GM21515 (cell line): Measurements from ENCODE around the gene POLR2A.

Experiments
- ATAC-seq: cut with Tn5 transposase; IDR thresholded peaks from one replicate; pipeline ENCODE4 v1.9.1; 2021; ENCODE audit not compliant: unreplicated experiment

Gene POLR2A

DNA sequence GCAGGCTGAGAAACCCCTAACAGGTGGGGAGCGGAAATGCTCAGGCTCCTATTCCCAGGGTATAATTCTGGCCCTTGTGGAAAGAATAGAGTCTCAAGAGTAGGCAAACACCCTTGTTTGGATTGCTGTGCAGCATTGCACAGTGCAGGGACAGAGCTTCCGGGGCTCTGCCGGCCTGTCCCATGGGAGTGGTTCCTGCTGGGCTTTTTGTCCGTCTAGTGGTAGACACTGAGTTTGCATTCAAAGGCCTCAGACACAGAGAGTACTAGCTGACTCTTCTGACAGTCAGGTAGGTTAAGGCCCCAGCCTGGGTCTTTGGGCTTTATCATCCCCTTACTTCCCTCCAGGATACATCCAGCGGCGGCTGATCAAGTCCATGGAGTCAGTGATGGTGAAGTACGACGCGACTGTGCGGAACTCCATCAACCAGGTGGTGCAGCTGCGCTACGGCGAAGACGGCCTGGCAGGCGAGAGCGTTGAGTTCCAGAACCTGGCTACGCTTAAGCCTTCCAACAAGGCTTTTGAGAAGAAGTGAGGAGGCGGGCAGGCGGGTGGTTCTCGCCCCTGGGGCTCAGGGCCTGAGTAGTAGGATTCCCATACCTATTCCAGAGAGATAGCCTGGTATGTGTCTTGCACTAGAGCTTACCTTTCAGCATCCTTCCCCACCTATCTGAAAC is 18.1 kb downstream of the POLR2A start:
- ATAC-seq = no peak

GRCh38 chr17:7502987-7503386 is 18.8 kb downstream of the POLR2A start:
- ATAC-seq = no peak

DNA sequence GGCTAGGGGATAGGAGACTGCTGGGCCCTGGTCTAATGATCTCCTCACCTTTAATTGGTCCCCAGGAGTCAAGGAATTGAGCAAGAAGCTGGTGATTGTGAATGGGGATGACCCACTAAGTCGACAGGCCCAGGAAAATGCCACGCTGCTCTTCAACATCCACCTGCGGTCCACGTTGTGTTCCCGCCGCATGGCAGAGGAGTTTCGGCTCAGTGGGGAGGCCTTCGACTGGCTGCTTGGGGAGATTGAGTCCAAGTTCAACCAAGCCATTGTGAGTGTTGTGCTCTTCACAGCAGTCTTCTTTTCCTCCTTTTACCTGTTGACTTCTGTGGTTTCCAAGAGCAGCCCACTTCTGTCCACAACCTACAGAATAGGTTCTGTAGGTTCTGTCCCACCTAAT is 19.4 kb downstream of the POLR2A start:
- no peak for ATAC-seq

GRCh38 chr17:7508145-7508544 is 24.0 kb downstream of the POLR2A start:
- no peak for ATAC-seq

- ATAC-seq = no peak
These were observed 24.7 kb downstream of the POLR2A start for GRCh38 chr17:7508846-7509245.

GRCh38 chr17:7509937-7510336 is 25.8 kb downstream of the POLR2A start:
- no peak for ATAC-seq

DNA sequence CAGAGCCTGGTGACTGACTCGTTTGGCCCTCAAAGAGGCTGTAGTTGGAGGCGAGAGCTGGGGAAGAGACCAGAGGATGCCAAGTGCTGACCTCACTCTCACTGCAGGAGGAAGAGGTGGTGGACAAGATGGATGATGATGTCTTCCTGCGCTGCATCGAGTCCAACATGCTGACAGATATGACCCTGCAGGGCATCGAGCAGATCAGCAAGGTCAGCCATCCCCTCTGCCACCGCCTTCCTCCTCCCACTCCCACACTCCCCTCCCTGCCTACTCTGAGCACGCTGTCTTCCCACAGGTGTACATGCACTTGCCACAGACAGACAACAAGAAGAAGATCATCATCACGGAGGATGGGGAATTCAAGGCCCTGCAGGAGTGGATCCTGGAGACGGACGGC is 26.9 kb downstream of the POLR2A start:
- no peak for ATAC-seq

DNA sequence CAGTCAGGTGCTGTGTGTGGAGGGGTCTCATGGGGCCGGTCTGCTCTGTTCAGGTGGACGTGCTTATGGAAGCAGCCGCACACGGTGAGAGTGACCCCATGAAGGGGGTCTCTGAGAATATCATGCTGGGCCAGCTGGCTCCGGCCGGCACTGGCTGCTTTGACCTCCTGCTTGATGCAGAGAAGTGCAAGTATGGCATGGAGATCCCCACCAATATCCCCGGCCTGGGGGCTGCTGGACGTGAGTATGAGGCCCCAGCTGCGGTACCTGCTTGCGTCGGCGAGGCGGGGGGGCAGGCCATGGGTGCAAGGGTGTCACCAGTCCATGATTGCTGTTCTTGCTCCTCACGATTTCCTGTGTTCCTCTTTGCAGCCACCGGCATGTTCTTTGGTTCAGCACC is 27.9 kb downstream of the POLR2A start:
- ATAC-seq = no peak

GRCh38 chr17:7512824-7513540 is 28.8 kb downstream of the POLR2A start:
- ATAC-seq = no peak

DNA sequence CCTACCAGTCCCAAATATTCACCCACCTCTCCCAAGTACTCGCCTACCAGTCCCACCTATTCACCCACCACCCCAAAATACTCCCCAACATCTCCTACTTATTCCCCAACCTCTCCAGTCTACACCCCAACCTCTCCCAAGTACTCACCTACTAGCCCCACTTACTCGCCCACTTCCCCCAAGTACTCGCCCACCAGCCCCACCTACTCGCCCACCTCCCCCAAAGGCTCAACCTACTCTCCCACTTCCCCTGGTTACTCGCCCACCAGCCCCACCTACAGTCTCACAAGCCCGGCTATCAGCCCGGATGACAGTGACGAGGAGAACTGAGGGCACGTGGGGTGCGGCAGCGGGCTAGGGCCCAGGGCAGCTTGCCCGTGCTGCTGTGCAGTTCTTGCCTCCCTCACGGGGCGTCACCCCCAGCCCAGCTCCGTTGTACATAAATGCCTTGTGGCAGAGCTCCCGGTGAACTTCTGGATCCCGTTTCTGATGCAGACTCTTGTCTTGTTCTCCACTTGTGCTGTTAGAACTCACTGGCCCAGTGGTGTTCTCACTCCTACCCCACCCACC is 29.8 kb downstream of the POLR2A start:
- no peak for ATAC-seq

GRCh38 chr17:7515911-7516610 is 31.9 kb downstream of the POLR2A start:
- no peak for ATAC-seq

- no peak for ATAC-seq
These were observed 38.9 kb downstream of the POLR2A start for GRCh38 chr17:7523033-7523432.

- ATAC-seq = no peak
These were observed 44.7 kb downstream of the POLR2A start for GRCh38 chr17:7528842-7529241.

DNA sequence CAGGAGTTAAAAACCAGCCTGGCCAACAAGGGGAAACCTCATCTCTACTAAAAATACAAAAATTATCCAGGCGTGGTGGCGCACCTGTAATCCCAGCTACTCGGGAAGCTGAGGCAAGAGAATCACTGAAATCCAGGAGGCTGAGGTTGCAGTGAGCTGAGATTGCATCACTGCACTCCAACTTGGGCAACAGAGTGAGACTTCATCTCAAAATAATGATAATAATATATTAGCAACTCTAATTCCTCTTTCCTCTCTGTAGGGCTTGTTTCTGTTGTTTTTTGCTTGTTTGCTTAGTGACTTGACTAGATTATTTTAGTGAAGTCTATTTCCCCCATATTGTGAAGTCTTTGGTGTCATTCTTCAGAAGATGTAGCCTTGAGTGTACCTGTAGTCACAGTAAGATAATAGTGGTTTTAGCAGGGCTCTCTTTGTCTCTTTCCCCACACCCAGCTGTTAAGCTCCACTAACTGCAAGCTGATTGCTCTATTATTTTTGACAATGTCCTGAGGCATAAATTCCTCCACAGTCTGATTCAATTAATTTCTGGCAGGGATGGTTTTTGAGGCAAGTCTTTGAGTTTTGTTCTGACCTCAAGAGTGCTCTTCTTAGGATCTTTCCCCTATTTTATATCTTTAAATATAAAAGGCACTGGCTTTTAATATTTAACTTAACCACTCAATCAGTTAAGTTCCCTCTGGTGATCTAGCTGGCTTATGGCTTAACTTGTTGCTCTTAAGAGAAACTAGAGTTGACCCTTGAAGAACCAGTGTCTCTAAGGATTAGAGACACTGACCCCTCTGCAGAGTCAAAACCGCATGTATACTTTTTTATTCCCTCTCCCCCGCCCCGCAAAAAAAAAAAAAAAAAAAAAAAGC is 46.1 kb downstream of the POLR2A start:
- no peak for ATAC-seq

DNA sequence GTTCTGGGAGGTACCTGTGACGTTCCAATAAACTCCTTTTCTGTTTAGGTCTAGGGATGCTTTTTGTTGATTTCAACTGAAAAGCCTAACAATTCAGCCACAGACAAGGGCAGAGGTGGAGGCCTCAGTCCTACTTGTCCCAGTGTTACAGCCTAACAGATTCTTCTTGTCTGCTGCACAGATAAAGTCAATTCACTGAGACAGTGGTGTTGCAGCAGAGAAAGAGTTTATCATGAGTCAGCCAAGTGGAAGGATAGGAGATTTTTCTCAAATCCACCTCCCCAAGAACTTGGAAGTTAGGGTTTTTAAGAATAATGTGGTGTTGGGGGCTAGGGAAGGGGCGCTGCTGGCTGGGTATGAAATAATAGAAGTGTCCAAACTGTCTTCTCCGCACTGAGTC is 53.9 kb downstream of the POLR2A start:
- no peak for ATAC-seq

- ATAC-seq = no peak
These were observed 54.9 kb downstream of the POLR2A start for GRCh38 chr17:7538891-7539545.

- no peak for ATAC-seq
These were observed 57.0 kb downstream of the POLR2A start for GRCh38 chr17:7541074-7541621.

DNA sequence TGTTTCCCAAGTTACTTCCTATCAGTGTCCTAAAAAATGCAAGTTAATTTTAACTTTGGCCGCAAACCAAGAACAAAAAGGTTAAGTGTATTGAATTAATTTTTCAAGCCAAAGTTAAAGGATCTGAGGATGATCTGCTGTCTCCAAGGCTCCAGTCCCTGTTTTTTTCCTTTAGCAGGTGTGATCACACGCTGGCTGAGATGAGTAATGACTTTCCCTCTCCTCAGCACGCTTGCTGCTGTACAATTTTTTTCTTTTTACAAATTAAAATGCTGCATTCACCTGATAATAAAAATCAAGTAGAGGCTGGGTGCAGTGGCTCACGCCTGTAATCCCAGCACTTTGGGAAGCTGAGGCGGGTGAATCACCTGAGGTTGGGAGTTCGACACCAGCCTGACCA is 60.7 kb downstream of the POLR2A start:
- no peak for ATAC-seq

DNA sequence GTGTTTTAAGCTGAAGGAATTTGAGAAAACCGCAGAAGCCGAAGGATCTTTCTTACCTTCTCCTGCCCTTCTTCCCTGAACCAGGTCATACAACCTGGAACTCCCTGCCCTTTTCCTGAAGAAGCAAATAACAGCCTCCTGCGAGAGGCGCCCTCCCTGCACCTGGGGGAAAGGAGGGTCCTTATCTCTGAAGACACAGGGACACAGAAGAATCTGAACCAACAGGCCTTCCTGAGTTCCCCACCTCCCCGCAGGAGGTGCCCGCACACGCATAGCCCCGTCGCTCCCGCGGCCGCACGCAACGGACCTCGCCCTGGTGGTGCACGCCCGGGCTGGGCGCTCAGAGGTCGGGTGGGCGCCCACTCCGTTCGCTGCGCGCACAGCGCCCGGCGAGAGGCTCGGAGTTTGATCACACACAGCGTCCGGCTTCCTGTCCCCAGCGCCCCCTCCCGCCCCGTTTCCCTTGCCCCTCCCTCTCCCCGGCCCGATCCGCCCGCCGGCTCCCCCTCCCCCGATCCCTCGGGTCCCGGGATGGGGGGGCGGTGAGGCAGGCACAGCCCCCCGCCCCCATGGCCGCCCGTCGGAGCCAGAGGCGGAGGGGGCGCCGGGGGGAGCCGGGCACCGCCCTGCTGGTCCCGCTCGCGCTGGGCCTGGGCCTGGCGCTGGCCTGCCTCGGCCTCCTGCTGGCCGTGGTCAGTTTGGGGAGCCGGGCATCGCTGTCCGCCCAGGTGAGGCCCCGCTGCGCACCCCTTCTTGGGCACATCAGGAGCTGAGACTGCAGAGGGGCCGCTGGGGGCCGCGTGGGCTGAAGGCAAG is 64.6 kb downstream of the POLR2A start, which contains the start of gene TNFSF12:
TNFSF12 (plus strand) TSS at position 474 of the 816 bp plus-strand sequence; CDS start at position 570, 96 bp downstream.
- ATAC-seq = no peak
